Measurements from ENCODE around the gene MAG.

DNA sequence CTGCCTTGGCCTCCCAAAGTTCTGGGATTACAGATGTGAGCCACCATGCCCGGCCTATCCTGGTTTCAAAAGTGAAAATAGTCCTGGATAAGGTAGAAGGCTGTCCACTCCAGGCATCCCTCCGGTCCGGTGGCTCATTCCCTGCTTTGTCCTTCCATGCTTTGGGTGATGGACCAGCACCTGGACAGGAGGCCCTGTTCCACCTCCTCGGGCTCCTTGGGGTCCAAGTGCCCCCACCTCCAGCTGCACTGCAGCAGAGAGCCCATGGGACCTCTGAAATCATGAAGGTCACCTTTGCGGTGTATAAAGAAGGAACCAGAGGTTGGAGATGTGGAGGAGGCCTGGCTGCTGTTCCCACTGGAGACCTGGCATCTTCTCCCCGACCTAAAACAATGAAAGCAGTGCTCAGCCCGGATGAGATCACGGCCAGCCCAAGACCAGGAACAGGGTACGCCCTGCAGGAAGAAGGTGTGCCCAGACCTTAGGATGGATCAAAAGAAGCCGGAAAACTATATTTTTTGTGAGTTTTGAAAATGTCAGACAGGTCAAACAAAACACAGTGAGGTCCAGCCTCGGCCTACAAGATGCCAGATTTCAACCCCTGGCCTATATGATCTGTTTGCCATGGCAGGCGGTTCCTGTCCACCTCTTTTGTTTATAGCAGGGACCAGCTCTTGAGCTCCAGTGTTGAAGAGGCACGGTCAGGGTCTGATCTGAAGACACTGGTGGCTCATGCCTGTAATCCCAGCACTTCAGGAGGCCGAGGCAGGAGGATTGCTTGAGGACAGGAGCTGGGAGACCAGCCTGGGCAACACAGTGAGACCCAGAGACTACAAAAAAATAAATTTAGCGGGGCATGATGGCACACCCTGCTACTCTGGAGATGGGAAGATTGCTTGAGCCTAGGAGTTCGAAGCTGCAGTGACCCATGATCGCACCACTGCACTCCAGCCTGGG lies 37.3 kb upstream of the MAG start:
- no peak for TF ChIP-seq POLR2A (IDR thresholded peaks at IDR 0.05)
- TF ChIP-seq, protein P1, sequence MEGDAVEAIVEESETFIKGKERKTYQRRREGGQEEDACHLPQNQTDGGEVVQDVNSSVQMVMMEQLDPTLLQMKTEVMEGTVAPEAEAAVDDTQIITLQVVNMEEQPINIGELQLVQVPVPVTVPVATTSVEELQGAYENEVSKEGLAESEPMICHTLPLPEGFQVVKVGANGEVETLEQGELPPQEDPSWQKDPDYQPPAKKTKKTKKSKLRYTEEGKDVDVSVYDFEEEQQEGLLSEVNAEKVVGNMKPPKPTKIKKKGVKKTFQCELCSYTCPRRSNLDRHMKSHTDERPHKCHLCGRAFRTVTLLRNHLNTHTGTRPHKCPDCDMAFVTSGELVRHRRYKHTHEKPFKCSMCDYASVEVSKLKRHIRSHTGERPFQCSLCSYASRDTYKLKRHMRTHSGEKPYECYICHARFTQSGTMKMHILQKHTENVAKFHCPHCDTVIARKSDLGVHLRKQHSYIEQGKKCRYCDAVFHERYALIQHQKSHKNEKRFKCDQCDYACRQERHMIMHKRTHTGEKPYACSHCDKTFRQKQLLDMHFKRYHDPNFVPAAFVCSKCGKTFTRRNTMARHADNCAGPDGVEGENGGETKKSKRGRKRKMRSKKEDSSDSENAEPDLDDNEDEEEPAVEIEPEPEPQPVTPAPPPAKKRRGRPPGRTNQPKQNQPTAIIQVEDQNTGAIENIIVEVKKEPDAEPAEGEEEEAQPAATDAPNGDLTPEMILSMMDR (IDR thresholded peaks at IDR 0.05), result no peak

Measured in body of pancreas (tissue), 4 donors.